Heart left ventricle (tissue), 13 donors: ENCODE measurements around the gene CTPS1.

Source experiments
- POLR2A ChIP-seq, 2 donors: fragments of 450-650 bp; IDR thresholded peaks; one replicate each; pipeline ENCODE4 v1.6.1; 2017; ENCODE audit warnings: antibody characterized with exemption in 2 of 2, mild to moderate bottlenecking in 2 of 2, moderate library complexity in 2 of 2
- TF ChIP-seq, protein P1 (sequence below), 12 donors: fragments of 200-600 bp; sonication (generic) in 4 of 12; IDR thresholded peaks; one replicate each; pipeline versions ENCODE4 v1.5.0 to v1.8.0; 2018 to 2022; ENCODE audit warnings: antibody characterized with exemption in 12 of 12, mild to moderate bottlenecking in 5 of 12
- donor health status: ischemic (EF 13 %, LVEDD 7.1; RV severe dilation, severe dysfunction).
- donor health status: DM: no; HTN: yes; CAD: no.
- donor health status: DM: no; HTN: no; CAD: no.
- donor health status: ischemic (EF 25% LVEDD 6.9; RV normal size, moderate dysfunction).
- donor health status: ischemic (EF 25% LVEDD 5.7; RV mildly dilated, moderate dysfunction).
- donor health status: ischemic (EF 35%, LVEDD 5.7; RV mildly dilated, moderate dysfunction).
- donor health status: nonischemic (EF 11% LVEDD 7.7; RV severe dilation, severe dysfunction).
- donor health status: DM: yes; HTN: yes; CAD: no.
- donor health status: PGD.
- donor health status: ischemic (EF 29% LVEDD 5.4; RV normal size, mild dysfunction).
- donor health status: nonischemic (EF 23%, LVEDD 6.1; RV moderate dilation, normal function).

DNA sequence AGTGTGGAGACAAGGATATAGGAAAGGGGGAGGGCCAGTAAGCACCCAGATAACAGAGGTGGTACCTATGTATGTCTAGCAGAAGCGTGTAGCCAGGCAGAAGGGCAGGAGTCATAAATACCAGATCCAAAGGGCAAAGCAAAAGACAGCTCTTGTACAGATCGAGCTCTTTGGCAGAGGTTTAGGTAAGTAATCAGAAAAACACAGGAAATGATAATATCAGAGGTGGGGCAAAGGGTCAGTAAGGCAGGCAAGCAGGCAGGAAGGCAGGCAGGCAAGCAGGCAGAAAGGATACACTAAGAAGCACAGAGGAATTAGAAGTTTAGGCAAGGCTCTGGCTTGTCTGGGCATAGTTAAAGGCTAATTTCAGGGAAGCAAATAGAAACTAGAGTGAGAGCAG lies 64.7 kb downstream of the CTPS1 start:
- no peak for TF ChIP-seq POLR2A (IDR thresholded peaks at IDR 0.05)
- TF ChIP-seq, protein P1, sequence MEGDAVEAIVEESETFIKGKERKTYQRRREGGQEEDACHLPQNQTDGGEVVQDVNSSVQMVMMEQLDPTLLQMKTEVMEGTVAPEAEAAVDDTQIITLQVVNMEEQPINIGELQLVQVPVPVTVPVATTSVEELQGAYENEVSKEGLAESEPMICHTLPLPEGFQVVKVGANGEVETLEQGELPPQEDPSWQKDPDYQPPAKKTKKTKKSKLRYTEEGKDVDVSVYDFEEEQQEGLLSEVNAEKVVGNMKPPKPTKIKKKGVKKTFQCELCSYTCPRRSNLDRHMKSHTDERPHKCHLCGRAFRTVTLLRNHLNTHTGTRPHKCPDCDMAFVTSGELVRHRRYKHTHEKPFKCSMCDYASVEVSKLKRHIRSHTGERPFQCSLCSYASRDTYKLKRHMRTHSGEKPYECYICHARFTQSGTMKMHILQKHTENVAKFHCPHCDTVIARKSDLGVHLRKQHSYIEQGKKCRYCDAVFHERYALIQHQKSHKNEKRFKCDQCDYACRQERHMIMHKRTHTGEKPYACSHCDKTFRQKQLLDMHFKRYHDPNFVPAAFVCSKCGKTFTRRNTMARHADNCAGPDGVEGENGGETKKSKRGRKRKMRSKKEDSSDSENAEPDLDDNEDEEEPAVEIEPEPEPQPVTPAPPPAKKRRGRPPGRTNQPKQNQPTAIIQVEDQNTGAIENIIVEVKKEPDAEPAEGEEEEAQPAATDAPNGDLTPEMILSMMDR (IDR thresholded peaks at IDR 0.05) = no peak
